HG03558 (cell line): ENCODE data around the gene ERC2.
"Not testable (repeated sequence)": the region's sequence is repeated elsewhere in the genome, so short reads cannot be mapped to it uniquely, and the experiment has no call there.

ENCODE experiments used
- ATAC-seq: cut with Tn5 transposase; IDR thresholded peaks from one replicate; pipeline ENCODE4 v1.9.1; 2021; ENCODE audit warnings: moderate number of reproducible peaks; ENCODE audit not compliant: unreplicated experiment; ENCODE audit errors: extremely low read depth

Gene ERC2

DNA sequence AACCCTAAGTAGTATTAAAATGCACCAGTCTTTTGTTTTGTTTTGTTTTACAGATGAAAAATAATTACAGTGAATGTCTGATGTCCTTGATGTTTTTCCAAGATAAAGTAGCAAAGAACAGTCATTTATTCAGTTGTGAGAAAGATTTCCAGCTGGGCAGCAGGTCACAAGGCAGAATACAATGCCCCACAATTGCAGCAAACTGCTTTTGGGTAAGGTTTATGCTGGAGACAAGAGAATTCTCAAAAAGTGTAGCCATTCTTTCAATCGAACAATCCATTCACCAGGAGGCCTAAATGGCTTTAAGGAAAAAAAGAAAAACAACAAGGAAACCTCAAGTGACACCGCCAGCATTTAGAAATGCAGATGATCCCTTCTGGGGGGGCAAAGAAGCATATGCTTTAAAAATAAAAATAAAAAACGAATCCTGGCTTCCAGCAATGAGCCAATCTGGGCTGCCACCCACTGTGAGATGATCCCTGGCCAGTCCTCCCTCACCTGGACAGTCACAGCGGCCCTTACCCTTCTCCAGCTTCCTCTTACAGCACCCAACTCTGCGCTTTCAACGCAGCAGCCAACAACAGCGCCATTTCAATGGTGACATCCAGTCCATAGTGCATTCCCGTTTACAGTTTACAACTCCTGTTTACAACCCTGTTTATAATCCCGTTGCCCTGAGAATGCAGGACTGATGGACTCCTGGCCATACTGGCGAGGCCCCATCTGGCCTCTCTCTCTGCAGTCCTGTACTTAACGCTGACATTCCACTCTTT, 955.5 kb downstream of the ERC2 start:
- no peak for ATAC-seq

DNA sequence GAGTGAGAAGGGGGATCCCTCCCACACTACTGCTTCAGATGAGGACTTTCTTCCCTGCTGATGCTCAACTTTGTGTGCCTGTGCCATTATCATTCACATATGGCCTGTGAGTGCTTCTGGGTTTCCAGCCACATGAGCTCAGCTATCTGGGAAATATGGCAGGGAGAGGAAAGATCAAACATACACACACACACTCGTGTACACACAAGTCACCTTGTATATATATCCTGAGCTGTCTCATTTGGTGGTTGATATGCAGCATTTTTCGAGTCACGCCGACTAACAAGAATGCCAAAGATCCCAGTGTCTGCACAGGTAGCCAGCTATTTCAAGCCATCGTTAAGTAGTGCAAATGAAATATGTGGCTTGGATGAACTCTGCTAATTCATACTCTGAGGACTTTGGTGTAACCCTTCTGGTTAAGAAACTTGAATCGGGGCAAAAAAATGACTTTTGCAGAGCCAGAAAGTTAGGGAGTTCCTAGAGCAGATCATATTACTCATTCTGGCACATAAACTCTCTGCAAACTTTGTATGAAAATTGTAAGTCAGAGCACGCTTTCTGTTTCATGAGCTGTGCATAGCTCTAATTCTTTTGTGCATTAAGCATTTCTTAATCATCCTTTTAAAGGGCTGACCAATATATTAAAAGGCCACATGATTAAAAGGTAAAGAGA, 956.2 kb downstream of the ERC2 start:
- no peak for ATAC-seq

DNA sequence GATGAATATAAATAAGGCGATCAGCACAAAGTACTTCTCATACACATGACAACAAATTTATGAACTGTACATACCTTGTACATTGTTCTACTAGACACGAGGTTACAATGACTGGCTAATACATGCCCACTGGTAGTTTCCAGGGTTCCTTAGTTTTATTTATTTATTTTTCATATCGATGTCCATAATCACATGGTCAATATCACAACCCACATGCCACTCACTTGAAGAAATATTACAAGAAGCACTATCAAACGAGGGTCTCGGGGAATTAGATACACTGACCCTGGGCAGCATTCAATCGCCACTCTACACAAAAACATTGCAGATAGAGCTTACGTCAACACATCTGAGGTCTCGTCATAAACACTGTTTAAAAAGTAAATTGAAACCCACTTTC, 959.9 kb downstream of the ERC2 start:
- no peak for ATAC-seq

DNA sequence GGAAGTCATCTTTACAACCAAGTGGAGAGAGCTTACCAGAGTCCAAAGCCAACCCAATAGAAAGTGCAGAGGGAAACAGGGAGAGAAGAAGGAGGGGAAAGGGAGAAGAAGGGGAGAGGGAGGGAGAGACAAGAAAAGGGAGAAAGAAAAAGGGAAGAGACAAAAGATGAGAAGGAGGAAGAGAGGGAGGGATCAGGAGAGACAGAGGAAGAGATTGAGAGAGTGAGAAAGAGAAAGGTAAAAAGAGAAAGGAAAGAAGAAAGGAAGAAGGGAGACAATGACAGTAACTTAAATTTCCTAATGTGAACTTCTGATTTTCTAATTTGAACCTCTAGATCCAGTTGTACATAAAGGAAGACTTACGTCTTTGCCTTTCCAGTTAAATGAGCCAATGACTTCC, 960.5 kb downstream of the ERC2 start:
- no peak for ATAC-seq

DNA sequence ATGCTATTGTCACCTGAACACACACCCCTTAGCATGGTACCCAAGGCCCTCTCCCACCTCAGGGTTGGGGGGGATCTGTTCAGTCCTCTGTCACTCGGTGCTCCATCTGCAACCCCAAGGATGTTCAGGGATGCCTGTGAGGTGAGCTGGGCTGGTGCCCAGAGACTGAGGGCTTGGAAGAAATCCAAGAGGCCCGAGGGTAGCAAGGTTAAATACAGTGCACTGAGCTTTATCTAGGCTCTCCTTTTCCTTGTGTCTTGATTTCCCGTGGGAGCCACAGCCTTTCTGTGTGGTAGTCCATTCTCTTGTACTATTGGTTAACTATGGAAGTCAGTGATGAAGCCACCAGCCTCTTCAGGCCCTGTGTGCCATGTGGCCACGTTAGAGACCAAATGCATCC, 962.5 kb downstream of the ERC2 start:
- ATAC-seq: no peak

DNA sequence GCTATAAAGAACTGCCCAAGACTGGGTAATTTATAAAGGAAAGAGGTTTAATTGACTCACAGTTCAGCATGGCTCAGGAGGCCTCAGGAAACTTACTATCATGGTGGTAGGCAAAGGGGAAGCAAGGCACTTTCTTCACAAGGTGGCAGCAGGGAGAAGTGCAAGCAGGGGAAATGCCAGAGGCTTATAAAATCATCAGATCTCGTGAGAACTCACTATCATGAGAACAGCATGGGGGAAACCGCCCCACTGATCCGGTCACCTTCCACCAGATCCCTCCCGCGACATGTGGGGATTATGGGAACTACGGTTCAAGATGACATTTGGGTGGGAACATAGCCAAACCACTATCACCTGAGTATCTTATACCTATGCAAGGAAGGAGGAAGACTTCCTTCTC, 963.2 kb downstream of the ERC2 start:
- not testable (repeated sequence) for ATAC-seq

DNA sequence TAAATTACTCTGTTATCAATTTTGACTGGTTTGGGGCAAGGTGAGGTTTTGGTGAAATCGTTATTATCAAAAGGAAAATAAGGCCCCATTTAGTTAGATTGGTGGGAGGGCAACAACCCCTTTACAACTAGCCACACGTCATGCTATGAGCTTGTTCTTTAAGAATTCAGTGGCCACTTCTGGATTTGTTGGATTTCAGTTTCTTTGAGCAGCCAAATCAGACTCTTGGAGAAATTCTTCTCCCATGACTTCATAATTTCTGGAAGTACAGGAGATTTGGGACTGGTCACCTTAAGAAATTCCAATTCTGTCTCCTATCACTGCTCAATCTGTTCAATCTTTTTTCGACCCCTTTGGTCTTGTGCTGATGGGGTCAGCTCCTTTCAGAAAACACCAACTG, 966.4 kb downstream of the ERC2 start:
- ATAC-seq: no peak

DNA sequence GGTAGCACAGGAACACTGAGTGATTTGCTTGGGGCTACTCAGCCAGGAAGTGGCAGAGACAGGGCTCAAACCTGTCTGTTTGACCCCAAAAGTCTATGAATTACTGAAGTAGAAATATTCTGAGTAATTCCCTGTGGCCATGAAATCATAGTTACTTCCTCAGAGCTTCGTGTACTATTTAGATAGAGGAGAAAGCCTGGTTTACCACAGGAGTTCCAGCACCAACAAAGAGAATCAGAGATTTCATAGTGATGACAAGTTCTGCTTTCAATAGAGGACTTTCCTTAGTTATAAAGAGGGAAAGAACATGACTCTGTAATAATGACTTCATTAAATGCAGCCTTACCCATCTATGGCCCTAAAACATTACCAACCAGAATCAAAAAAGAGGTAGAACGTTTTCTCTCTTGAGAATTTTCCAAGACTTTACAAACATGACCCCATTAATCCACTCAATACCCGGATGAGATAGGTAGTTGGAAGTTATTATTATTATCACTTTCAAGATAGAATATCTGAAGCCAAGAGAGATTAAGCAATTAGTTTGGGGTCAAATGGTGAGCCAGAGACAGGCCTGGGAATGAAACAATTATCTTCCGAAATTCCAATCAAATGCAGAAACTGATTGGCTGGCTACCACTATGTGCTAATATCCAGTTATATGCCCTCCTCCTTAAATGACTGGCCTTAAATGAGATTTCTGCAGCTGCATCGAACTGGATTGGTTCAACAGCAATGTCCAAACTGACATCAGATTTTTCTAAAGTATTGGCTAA, 967.5 kb downstream of the ERC2 start:
- no peak for ATAC-seq

DNA sequence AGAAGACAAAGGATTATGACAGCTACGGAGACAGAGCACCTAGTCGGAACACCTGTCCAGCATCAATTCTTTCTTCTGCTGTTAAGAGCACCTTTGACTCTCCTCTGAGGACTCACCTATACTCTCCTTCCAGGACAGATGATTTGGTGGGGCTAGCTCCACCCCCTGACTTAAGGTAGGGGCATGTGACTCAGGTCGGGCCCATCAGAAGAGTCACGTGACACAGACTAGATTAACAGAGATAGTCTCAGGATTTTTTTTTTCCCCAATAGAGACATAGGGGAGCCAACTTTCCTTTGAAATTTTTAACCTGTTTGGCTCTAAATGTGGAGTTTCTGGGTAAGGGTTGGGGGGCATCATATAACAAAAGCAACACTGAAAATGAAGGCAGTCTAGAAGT, 969.7 kb downstream of the ERC2 start:
- no peak for ATAC-seq

DNA sequence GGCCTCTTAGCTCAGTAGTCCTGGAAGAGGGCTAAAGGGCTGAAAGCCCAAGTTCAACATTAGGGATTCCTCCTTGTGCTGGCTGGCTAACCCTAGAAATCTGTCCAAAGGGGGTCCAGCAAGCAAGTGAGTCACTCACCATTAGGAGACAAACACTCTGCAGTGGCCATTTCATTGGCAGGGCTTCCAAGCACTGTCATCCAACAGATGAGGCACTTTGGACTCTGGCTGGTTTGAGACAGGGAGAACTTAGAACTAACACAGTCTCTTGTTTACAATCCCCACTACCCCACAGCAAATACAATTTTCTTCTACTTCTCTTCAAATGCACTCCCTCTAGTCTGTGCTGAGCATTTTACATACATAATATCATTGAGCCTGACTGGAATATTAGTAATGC, 971.0 kb downstream of the ERC2 start:
- no peak for ATAC-seq

DNA sequence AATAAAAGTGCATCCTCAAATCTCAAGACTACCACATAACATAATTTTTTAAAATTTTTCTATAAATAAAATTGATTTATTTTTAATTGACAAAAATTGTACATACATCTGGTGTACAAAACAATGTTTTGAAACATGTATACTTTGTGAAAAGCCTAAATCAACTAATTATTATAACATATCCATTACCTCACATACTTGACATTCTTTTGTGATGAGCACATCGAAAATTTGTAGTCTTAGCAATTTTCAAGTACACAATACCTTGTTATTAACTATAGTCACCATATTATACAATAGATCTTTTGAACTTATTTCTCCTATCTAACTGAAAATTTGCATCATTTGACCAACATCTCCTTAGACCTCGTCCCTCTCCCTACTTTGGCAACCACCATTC, 973.3 kb downstream of the ERC2 start:
- no peak for ATAC-seq

DNA sequence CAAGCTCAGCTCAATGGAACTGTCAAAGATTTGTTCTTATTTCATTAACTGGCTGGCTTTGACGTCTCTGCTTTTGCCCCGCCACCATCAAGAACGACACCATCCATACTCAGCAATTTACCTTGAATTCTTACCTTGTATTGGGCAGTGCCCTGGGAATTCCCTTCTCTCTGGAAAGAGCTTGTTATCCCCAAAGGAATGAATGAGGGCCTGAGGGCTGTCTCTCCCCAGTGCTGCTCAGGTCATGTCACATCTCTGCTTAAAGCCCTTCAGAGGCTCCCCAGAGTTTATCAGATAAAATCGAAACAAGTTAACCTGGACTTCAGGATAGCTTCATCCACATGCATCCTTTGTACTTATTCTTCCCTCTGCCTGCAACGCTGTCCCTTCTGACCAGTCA, 975.3 kb downstream of the ERC2 start:
- no peak for ATAC-seq

DNA sequence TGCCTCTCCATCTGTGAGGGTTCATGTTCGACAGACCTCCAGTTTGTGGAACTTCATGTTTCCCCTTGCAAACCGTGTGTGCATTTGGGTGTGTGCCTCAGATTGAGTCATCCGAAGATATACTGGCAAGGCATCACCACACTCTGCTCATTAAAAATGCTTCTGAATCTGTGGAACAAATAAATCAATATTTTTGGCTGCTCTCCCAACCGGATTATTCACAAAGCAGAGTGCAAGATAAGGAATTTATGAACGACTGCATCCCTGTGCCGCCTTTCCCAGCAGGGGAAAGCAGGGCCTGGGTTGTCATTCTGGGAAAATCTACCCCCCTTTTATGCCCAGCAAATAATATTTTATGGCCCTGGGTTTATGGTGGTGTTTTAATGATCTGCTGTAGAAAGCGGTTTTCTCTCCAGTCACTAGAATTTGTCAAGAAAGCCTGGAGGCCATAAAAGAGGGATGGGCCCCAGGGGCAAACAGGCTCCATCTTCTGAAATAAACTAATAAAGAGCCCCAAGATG, 976.9 kb downstream of the ERC2 start:
- no peak for ATAC-seq

DNA sequence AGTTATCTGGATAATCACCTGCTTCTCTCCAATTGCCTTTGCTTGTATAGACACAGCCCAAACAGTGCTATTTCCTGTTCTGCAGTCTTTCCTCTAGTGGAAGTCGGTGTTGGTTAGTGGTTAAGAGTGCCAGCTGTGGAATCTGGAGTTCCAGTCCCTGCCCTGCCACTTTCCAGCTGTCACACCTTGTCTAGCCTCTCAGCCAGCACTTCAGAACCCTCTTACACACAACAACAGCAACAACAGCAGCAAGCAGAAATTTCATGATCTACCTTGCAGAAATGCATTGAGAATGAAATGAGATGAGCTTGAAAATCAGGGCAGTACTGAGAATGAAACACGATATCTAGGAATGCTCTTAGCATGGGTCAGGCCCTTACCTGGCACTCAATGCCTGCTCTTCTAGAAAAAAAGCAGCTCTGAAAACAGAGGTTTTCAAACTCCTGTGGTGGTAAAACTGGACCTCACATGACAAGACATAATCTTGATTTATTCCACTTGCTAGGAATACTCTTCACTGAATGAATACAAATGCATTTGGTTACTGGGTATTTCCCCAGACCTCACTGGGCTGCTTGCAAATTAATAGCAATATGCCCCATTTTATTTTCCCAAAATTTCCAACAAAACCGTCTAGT, 977.9 kb downstream of the ERC2 start:
- ATAC-seq: no peak

DNA sequence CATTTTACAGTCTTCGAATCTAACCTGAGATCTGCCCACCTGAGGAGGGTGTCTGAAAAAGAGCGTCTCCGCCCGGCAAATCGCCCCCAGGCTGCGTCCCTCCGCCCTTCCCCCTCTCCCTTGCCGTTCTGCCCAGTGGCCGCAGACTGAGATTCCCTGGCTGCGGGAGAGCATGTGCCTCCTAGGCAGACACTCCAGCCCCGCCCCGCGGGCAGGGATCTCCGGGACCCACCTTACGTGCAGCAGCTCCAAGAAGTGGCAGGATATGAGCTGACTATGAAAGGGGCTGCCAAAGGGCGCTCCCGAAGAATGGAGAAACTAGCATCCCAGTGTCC, 978.5 kb downstream of the ERC2 start:
- no peak for ATAC-seq

DNA sequence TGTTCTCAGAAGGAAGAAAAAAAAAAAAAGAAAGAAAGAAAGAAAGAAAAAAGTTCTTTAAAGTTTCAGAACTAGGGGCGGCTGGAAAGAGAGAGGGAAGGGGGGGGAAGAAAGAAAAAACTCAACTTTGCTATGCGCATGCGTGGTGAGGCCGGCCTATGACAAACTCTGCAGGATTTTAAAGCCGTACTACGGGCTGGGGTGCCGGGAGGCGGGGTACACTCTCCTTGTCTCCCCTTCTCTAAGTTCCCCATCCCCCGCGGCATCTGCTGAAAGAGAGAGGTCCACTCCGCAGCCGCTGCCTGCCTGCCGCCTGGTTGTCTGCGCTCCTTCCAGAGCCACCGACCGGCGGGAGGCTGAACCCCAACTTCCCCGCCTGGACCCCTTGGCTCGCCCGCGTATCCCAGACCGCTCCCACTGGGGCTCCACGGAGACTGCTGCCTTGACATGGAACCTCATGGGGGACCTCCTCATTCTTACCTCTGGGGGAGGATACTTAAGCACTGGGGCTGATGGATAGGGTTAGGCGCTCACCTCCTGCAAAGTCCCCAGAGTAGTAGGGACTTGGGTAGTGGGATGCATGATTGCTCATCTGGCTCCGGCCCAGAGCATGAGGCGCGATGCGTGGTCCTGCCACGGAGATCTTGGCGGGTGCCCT, 979.7 kb downstream of the ERC2 start:
- no peak for ATAC-seq

DNA sequence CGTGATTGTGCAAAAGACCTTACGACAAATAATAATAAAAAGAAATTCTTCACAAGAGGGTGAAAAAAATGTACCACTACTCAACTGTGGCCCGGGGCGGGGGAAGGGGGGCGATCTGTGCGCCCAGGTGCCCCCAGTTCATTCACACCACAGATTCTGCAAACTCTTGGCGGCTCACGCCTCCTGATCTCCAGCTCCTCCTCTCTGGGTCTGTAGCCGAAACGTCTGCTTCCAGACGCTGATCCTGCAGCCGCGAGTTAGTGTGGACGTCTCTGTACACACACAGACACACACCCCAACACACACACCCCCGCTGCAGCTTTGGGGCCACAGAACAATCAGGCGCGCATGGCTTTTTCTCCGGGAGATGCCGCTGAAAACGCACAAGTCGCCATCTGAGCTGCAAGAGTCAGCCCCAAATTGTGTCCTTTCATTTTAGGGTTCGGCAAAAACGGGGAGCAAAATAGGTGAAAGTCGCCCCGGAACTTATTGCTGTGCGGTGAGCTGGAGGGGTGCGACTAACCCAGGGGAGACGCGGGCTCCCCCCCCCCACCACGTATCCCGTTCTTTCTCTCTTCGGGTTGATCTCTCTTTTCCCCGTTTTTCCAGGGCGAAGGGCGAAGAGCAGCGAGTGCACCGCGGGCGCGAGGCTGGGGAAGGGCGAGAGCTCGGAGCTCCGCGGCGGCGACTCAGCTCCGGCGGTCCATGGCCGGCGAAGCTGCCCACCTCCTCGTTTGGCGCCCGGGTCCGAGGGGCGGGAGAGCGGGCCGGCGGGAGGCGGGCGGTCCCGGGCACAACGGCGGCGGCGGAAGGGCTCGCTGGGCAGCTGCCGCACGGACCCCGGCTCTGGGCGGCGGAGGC, 980.7 kb downstream of the ERC2 start:
- no peak for ATAC-seq

DNA sequence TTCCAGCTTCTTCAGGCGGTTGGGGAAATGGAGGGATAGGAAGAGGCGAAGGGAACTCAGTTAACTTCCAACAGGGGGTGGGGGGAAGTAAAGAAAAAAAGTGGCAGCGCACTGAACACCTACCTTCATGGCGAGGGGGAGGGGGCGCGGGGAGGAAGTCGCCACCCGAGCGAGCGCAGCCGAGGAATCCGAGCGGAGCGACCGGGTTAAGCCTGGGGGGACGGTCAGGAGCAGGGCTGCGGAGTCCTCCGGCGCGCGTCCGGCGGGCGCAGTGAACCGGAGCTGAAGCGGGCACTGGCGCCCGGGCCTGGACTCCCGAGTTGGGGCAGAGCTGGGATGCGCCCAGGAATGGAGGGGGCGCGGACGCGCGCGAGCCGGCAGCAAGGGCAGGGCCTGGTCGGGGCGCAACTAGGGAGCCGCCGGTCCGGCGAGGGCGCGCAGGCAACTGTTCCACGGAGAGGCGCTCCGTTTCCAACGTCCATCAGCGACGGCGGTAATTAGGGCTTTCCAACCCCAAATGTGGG, 981.3 kb downstream of the ERC2 start, which contains the start of gene WNT5A:
Gene WNT5A (minus strand): TSS at position 450 of the 524 bp plus-strand sequence. CDS start 321 bp downstream, at position 129.
- ATAC-seq: no peak
